ENCODE measurements around the gene TAAR6. TPM values are rescaled to one million over a fixed set of nuclear protein-coding genes. Genes with fewer than 3 reads are reported as not detected.

Gene TAAR6
- not detected in 2 replicates for total RNA-seq

DNA sequence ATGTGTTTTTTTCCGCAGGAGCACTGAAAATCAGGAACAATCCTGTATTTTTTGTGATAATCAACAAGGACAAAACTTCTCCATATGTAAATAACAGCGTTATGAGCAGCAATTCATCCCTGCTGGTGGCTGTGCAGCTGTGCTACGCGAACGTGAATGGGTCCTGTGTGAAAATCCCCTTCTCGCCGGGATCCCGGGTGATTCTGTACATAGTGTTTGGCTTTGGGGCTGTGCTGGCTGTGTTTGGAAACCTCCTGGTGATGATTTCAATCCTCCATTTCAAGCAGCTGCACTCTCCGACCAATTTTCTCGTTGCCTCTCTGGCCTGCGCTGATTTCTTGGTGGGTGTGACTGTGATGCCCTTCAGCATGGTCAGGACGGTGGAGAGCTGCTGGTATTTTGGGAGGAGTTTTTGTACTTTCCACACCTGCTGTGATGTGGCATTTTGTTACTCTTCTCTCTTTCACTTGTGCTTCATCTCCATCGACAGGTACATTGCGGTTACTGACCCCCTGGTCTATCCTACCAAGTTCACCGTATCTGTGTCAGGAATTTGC, at the start of gene TAAR6:
Gene TAAR6, plus strand, starts transcription at position 102 of the 557 bp plus-strand sequence. Its CDS starts 0 bp downstream, at position 102.

GRCh38 chr6:132537977-132538376, 32.1 kb upstream of the TAAR6 start, which contains the start of gene TAAR9:
Gene TAAR9, plus strand, starts transcription at chr6:132538277. Its CDS starts 13 bp downstream, at chr6:132538290.

GRCh38 chr6:132552372-132552771, 17.8 kb upstream of the TAAR6 start, which contains the start of gene TAAR8:
Gene TAAR8, plus strand, starts transcription at chr6:132552672. Its CDS starts 21 bp downstream, at chr6:132552693.

DNA sequence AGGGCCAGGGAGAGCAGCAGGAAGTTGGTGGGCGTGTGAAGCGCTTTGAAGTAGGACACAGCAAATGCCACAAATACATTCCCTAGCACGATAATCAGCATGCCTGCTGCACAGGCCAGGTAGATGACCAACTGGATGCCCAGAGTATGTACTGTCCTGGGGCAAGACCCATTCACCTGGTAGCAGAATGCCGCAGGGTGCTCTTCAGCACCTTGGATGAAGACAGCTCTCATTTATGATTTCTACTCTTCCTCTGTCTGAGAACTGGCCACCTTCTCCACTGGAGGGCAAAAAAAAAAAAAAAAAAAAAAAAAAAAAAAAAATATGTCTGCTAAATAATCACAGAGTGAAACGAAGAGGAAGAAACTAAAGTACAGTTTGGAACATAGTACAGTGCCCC, 19.3 kb downstream of the TAAR6 start, which contains the start of gene TAAR5:
Gene TAAR5, minus strand, starts transcription at position 288 of the 400 bp plus-strand sequence. Its CDS starts 55 bp downstream, at position 233.

Other genes with a start within 250 kb of the TAAR6 start
- 0.32 and 0.61 TPM in 2 replicates for gene MOXD1, start 168.8 kb upstream of the TAAR6 start, total RNA-seq
- 24.0 and 55.6 TPM in 2 replicates for gene STX7, start 57.2 kb upstream of the TAAR6 start, total RNA-seq
- not detected in 2 replicates for gene TAAR9, start 32.0 kb upstream of the TAAR6 start, total RNA-seq
- not detected in 2 replicates for gene TAAR8, start 17.6 kb upstream of the TAAR6 start, total RNA-seq
- gene TAAR5, start 19.4 kb downstream of the TAAR6 start, total RNA-seq: not detected in 2 replicates
- gene TAAR2, start 54.0 kb downstream of the TAAR6 start, total RNA-seq: not detected in 2 replicates
- not detected in 2 replicates for gene TAAR1, start 88.9 kb downstream of the TAAR6 start, total RNA-seq
- gene VNN1, start 143.7 kb downstream of the TAAR6 start, total RNA-seq: under 0.01 TPM in 1 of 2 replicates, not detected in the other
- gene VNN2, start 187.6 kb downstream of the TAAR6 start, total RNA-seq: not detected in 2 replicates
- gene SLC18B1, start 228.3 kb downstream of the TAAR6 start, total RNA-seq: 10.1 and 15.7 TPM in 2 replicates
- 1,033 and 1,847 TPM in 2 replicates for gene RPS12, start 244.2 kb downstream of the TAAR6 start, total RNA-seq